HepG2 (cell line): ENCODE data around the gene ARVCF. TPM values are rescaled to one million over a fixed set of nuclear protein-coding genes. Genes with fewer than 3 reads are reported as not detected.

Source experiments
- BCL3 ChIP-seq: sonication (generic); formaldehyde crosslinking; IDR thresholded peaks from 2 replicates; pipeline ENCODE4 v1.5.1; 2020; ENCODE audit warnings: mild to moderate bottlenecking, missing genetic modification reagents, moderate library complexity
- CEBPG ChIP-seq: IDR thresholded peaks from 2 replicates; pipeline ENCODE4 v1.6.1; 2016
- MXI1 ChIP-seq: IDR thresholded peaks from 3 replicates; pipeline ENCODE4 v1.6.1; 2012; ENCODE audit warnings: low read depth, low read length, inconsistent platforms, borderline replicate concordance
- SP1 ChIP-seq, 2 experiments: fragments of 450-650 bp in 1 of 2; sonication (generic) in 1 of 2; formaldehyde crosslinking in 1 of 2; IDR thresholded peaks; 2 replicates each; pipeline versions ENCODE4 v1.4.0 to v1.6.1; 2016 to 2020; ENCODE audit warnings: missing genetic modification reagents in 1 of 2
- STAT5B ChIP-seq: sonication (generic); formaldehyde crosslinking; IDR thresholded peaks from 2 replicates; pipeline ENCODE4 v1.4.0; 2020; ENCODE audit warnings: missing genetic modification reagents
- TEAD3 ChIP-seq: optimal IDR thresholded peaks from 2 replicates; pipeline ENCODE3; 2016; ENCODE audit warnings: borderline replicate concordance
- ZNF292 ChIP-seq: sonication (generic); formaldehyde crosslinking; IDR thresholded peaks from 2 replicates; pipeline ENCODE4 v1.8.1; 2022; ENCODE audit warnings: mild to moderate bottlenecking, low read depth, missing genetic modification reagents, borderline replicate concordance
- ZNF331 ChIP-seq: sonication (generic); formaldehyde crosslinking; IDR thresholded peaks from 2 replicates; pipeline ENCODE4 v1.4.0; 2020; ENCODE audit warnings: missing genetic modification reagents
- ZNF343 ChIP-seq: sonication (generic); formaldehyde crosslinking; IDR thresholded peaks from 2 replicates; pipeline ENCODE4 v1.4.0; 2020; ENCODE audit warnings: mild to moderate bottlenecking, missing genetic modification reagents
- ZSCAN9 ChIP-seq: IDR thresholded peaks from 2 replicates; pipeline ENCODE4 v1.6.1; 2016; ENCODE audit warnings: borderline replicate concordance
- polyA plus RNA-seq, 8 experiments: library from polyadenylated mRNA; depleted of rRNA in 3 of 8; stranded (reverse) in 7 of 8; unstranded in 1 of 8; fragments of >200 nt; fragmentation: Illumina TruSeq in 4 of 8; extraction: Trizol in 4 of 8; gene quantifications; 2 replicates each; pipeline versions ENCODE4 v1.2.1 to v1.2.3, GENCODE V29; 2011 to 2016; ENCODE audit warnings: low read depth in 4 of 8, missing spikeins in 1 of 8, mixed read lengths in 1 of 8; ENCODE audit not compliant: insufficient read depth in 1 of 8
- total RNA-seq, 5 experiments: library from RNA; depleted of rRNA; stranded (reverse); fragments of >200 nt; fragmentation: Illumina TruSeq; extraction: Trizol; gene quantifications; 2 replicates each; pipeline ENCODE4 v1.2.3, GENCODE V29; 2016; ENCODE audit warnings: low read depth in 1 of 5
- TF ChIP-seq, protein P1 (sequence below): sonication (generic); formaldehyde crosslinking; IDR thresholded peaks from 2 replicates; pipeline ENCODE4 v1.5.1; 2020; ENCODE audit warnings: mild to moderate bottlenecking, missing genetic modification reagents, moderate library complexity
- TF ChIP-seq, protein P2 (sequence below): sonication (generic); formaldehyde crosslinking; conservative IDR thresholded peaks from 2 replicates; pipeline ENCODE4 v1.4.0; 2020; ENCODE audit warnings: mild to moderate bottlenecking, missing genetic modification reagents, moderate library complexity
- TF ChIP-seq, protein P3 (sequence below): sonication (generic); formaldehyde crosslinking; IDR thresholded peaks from 2 replicates; pipeline ENCODE4 v1.4.0; 2020; ENCODE audit warnings: missing genetic modification reagents, borderline replicate concordance
- TF ChIP-seq, protein P4 (sequence below): sonication (generic); formaldehyde crosslinking; IDR thresholded peaks from 2 replicates; pipeline ENCODE4 v1.4.0; 2020; ENCODE audit warnings: missing genetic modification reagents

The ARVCF gene
- total and polyA plus RNA-seq, 2 of the 13 experiments (the other 11 are each of a cell fraction or from before 2014, with no cell fraction given): 16.4 to 17.7 TPM

DNA sequence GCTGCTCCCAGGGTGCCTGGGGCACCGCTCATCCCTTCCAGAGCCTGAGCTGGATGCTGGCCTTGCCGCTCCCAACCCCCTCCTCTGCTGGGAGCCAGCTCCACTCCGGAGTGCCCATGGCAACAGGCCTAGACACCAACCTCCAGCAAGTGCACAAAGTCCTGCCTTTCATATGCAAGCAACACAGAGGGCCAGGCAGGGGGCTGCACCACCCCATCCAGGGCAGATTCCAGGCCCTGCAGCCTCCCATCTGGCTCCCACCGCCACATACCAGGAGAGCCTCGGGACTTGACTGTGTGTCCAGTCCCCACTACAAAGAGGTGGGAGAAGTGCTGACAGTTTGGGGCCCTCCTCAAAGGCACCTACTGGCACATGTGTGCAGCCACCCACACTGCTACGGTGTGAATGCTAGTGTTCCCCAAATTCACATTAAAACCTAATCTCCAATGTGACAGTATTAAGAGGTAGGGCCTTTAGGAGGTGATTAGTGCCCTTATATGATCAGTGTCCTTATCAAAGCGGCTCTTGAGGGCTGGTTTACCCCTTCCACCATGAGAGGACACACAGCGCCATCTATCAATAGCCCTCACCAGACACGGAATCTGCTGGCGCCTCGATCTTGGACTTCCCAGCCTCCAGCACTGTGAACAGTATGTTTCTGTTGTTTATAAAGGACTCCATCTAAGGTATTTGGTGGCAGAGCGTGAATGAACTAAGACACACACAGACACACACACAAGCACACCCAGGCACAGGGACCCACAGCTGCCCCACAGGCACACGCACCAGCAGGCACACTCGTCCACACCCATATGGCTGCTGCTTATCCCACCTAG, 16.2 kb downstream of the ARVCF start (continued):
- TF ChIP-seq, protein P1, sequence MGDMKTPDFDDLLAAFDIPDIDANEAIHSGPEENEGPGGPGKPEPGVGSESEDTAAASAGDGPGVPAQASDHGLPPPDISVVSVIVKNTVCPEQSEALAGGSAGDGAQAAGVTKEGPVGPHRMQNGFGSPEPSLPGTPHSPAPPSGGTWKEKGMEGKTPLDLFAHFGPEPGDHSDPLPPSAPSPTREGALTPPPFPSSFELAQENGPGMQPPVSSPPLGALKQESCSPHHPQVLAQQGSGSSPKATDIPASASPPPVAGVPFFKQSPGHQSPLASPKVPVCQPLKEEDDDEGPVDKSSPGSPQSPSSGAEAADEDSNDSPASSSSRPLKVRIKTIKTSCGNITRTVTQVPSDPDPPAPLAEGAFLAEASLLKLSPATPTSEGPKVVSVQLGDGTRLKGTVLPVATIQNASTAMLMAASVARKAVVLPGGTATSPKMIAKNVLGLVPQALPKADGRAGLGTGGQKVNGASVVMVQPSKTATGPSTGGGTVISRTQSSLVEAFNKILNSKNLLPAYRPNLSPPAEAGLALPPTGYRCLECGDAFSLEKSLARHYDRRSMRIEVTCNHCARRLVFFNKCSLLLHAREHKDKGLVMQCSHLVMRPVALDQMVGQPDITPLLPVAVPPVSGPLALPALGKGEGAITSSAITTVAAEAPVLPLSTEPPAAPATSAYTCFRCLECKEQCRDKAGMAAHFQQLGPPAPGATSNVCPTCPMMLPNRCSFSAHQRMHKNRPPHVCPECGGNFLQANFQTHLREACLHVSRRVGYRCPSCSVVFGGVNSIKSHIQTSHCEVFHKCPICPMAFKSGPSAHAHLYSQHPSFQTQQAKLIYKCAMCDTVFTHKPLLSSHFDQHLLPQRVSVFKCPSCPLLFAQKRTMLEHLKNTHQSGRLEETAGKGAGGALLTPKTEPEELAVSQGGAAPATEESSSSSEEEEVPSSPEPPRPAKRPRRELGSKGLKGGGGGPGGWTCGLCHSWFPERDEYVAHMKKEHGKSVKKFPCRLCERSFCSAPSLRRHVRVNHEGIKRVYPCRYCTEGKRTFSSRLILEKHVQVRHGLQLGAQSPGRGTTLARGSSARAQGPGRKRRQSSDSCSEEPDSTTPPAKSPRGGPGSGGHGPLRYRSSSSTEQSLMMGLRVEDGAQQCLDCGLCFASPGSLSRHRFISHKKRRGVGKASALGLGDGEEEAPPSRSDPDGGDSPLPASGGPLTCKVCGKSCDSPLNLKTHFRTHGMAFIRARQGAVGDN (CRISPR knock-in tag): peak; percentile 81
- TF ChIP-seq MXI1 (peak; percentile 56; the same call in 1 of the 3 replicates), CEBPG (no peak), BCL3 (peak; percentile 42; the same call in 1 of the 2 replicates), ZNF343 (CRISPR knock-in tag) (no peak), ZNF292 (CRISPR knock-in tag) (peak; percentile 68; the same call in 1 of the 2 replicates), TEAD3 (CRISPR knock-in tag) (peak; percentile 91), SP1 (IDR thresholded peaks at IDR 0.05) (no peak), SP1 (CRISPR knock-in tag; IDR thresholded peaks at IDR 0.05) (no peak), ZSCAN9 (CRISPR knock-in tag) (no peak), STAT5B (CRISPR knock-in tag) (no peak), ZNF331 (CRISPR knock-in tag) (peak; percentile 17; the same call in 1 of the 2 replicates)
- TF ChIP-seq, protein P2, sequence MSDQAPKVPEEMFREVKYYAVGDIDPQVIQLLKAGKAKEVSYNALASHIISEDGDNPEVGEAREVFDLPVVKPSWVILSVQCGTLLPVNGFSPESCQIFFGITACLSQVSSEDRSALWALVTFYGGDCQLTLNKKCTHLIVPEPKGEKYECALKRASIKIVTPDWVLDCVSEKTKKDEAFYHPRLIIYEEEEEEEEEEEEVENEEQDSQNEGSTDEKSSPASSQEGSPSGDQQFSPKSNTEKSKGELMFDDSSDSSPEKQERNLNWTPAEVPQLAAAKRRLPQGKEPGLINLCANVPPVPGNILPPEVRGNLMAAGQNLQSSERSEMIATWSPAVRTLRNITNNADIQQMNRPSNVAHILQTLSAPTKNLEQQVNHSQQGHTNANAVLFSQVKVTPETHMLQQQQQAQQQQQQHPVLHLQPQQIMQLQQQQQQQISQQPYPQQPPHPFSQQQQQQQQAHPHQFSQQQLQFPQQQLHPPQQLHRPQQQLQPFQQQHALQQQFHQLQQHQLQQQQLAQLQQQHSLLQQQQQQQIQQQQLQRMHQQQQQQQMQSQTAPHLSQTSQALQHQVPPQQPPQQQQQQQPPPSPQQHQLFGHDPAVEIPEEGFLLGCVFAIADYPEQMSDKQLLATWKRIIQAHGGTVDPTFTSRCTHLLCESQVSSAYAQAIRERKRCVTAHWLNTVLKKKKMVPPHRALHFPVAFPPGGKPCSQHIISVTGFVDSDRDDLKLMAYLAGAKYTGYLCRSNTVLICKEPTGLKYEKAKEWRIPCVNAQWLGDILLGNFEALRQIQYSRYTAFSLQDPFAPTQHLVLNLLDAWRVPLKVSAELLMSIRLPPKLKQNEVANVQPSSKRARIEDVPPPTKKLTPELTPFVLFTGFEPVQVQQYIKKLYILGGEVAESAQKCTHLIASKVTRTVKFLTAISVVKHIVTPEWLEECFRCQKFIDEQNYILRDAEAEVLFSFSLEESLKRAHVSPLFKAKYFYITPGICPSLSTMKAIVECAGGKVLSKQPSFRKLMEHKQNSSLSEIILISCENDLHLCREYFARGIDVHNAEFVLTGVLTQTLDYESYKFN (CRISPR knock-in tag): peak; percentile 76
- TF ChIP-seq, protein P3, sequence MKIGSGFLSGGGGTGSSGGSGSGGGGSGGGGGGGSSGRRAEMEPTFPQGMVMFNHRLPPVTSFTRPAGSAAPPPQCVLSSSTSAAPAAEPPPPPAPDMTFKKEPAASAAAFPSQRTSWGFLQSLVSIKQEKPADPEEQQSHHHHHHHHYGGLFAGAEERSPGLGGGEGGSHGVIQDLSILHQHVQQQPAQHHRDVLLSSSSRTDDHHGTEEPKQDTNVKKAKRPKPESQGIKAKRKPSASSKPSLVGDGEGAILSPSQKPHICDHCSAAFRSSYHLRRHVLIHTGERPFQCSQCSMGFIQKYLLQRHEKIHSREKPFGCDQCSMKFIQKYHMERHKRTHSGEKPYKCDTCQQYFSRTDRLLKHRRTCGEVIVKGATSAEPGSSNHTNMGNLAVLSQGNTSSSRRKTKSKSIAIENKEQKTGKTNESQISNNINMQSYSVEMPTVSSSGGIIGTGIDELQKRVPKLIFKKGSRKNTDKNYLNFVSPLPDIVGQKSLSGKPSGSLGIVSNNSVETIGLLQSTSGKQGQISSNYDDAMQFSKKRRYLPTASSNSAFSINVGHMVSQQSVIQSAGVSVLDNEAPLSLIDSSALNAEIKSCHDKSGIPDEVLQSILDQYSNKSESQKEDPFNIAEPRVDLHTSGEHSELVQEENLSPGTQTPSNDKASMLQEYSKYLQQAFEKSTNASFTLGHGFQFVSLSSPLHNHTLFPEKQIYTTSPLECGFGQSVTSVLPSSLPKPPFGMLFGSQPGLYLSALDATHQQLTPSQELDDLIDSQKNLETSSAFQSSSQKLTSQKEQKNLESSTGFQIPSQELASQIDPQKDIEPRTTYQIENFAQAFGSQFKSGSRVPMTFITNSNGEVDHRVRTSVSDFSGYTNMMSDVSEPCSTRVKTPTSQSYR (CRISPR knock-in tag): peak; percentile 60; the same call in 1 of the 2 replicates
- TF ChIP-seq, protein P4, sequence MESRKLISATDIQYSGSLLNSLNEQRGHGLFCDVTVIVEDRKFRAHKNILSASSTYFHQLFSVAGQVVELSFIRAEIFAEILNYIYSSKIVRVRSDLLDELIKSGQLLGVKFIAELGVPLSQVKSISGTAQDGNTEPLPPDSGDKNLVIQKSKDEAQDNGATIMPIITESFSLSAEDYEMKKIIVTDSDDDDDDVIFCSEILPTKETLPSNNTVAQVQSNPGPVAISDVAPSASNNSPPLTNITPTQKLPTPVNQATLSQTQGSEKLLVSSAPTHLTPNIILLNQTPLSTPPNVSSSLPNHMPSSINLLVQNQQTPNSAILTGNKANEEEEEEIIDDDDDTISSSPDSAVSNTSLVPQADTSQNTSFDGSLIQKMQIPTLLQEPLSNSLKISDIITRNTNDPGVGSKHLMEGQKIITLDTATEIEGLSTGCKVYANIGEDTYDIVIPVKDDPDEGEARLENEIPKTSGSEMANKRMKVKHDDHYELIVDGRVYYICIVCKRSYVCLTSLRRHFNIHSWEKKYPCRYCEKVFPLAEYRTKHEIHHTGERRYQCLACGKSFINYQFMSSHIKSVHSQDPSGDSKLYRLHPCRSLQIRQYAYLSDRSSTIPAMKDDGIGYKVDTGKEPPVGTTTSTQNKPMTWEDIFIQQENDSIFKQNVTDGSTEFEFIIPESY (CRISPR knock-in tag): peak; percentile 93
